HG03025 (cell line): ENCODE measurements around the gene CAST.
"Not testable (repeated sequence)": the region's sequence is repeated elsewhere in the genome, so short reads cannot be mapped to it uniquely, and the experiment has no call there.

Source experiments
- ATAC-seq: cut with Tn5 transposase; IDR thresholded peaks from one replicate; pipeline ENCODE4 v1.9.1; 2021; ENCODE audit warnings: mild to moderate bottlenecking, moderate library complexity; ENCODE audit not compliant: unreplicated experiment, low FRiP score

CAST gene, protein sequence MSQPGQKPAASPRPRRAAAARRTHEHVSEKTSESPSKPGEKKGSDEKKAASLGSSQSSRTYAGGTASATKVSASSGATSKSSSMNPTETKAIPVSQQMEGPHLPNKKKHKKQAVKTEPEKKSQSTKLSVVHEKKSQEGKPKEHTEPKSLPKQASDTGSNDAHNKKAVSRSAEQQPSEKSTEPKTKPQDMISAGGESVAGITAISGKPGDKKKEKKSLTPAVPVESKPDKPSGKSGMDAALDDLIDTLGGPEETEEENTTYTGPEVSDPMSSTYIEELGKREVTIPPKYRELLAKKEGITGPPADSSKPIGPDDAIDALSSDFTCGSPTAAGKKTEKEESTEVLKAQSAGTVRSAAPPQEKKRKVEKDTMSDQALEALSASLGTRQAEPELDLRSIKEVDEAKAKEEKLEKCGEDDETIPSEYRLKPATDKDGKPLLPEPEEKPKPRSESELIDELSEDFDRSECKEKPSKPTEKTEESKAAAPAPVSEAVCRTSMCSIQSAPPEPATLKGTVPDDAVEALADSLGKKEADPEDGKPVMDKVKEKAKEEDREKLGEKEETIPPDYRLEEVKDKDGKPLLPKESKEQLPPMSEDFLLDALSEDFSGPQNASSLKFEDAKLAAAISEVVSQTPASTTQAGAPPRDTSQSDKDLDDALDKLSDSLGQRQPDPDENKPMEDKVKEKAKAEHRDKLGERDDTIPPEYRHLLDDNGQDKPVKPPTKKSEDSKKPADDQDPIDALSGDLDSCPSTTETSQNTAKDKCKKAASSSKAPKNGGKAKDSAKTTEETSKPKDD

GRCh38 chr5:96661855-96662724 is at the start of gene CAST:
Gene CAST (plus strand): TSS chr5:96662376. CDS start chr5:96662423, 47 bp downstream.
- peak; percentile 57 for ATAC-seq

DNA sequence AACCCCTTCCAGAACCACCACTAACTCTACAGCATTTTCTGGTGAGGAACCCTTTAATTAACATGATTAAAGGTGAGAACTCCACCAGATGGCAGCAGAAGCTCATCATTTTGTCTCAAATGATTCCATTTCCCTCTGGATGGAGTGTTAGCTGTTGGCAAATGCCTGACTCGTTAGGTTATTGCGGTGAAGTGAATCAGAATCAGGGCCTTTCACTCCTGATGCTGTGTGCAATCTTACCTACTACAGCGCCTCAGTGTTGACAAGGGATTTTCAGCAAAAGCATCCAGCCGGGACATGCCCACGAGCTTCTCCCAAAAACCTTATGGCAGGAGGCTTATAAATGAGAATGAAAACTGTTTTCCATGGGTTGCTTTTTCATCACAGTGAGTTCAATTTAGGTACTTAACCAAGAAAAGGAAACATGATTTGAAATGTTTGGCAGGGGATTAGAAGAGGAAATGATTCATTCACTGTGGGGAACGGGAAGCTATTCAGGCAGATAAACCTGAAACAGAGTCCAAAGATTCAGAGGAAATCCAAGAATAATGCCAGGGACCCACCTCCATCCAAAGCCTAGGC is 48.0 kb upstream of the CAST start:
- ATAC-seq, result no peak

DNA sequence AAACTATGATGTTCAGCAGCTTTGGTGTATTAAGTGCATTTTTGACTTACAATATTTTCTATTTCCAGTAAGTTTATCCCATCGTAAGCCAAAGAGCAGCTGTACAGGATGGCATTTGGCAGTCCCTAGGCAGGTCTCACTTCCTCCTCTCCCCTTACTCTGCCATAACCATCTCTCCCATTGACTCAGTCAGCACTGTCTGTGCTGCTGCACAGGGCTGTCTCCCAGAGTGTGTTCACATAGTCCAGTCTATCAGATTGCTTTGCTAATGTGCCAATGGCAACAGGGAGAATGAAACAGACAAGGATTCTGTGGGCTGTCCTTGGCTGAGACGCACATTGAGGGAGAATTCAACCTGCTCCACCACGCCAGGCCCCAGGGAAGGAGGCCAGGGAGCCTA is 47.0 kb upstream of the CAST start:
- no peak for ATAC-seq

DNA sequence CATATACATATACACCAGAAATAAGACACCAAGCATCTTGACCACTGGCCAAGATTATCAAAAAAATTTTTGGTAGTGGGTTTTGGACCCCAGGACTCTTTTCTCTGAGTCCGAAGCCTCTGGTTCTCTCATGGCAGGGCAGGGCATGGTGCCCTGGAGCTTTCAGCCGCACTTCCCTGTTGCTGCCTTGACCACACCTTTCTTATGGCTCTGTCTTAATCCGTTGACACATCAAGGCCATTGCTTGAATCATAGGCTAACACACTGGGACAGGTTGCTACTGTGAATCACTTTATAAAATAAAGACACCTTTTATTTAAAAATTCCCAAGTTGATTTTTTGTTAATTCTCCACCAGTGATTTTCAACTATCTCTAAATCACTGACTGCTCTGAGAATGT is 45.4 kb upstream of the CAST start:
- no peak for ATAC-seq

- ATAC-seq, result not testable (repeated sequence)
Measured at GRCh38 chr5:96618311-96619016, 43.7 kb upstream of the CAST start.

GRCh38 chr5:96619946-96620345 is 42.2 kb upstream of the CAST start:
- ATAC-seq, result no peak

DNA sequence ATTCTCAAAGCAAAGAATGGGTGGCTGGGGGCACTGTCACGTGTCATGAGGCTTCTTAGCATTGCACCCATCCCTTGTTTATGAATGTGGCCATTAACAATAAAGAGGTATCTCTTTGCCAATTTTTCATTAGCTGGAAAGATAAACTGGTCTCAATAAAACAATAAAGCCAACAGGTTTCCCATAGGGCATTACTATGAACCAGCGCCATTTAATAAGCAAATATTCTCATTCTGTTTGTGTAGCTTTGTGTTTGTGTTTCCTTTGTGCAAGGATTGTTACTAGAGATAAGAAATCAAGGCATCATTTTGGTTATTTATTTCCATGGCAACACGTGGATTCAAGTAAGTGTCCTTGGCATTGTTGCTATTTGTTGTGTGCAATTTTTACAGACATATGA is 37.6 kb upstream of the CAST start:
- no peak for ATAC-seq

DNA sequence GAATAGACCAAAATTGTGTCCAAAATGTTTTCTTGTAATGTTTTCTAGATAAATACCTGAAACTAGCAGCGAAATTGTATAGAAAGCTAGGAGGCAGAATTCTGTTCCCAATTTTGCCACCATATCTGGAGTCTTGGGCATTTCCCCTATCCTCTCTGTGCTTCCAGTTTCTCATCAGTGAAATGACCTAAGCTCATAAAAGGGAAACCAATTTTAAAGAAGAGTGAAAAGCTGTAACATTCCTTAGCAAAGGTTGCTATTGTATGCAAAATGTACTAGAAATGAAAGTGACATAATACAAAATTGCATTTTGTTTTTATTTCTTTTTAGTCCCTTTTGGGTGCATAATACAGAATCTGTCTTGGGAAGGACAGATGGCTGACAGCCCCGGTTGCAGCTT is 36.8 kb upstream of the CAST start:
- ATAC-seq, result no peak

DNA sequence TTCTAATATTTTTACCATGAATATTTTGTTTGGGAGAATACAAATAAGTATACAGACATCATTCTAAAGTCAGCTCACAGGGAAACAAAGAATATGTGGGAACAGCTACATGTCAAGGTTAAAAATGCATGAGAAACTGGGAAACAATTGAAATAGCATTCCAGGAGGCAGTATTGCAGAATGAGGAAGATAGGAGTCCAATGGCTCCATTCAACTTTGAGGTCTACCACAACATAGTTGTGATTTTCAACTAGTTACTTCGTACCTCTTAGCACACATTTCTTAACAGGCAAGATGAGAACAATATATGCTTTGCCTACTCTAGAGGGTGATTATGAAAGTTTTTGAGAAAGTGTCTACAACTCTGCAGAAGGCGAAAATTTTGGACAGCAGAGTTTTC is 35.2 kb upstream of the CAST start:
- ATAC-seq, result no peak

DNA sequence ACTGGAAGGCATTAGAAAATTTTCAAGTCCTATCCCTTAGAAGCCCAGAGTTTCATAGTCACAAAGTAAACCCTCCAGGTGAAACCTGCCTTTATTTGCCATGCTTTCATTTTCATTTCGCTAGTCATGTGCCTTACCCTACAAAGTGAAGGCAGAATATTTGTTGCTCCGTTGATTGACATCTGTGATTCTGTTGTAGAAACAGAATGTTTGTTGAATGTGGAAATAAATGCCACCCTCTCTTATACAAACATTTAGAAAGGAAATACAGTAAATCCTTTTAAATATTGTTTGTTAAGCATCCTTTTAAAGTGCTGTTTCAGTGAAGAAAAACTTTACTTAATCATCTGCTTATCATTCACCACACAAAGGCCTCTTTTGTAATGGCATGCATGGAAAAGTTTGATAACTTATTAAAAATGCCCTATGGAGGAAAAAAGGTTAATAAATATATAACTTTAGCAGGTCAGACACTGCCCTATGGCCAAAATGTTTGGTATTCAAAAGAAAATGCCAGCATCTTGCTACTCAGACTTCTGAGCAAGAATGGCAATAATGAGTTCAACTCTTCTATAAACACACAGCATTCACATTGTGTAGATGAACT is 34.3 kb upstream of the CAST start:
- no peak for ATAC-seq

- ATAC-seq, result no peak
Measured at GRCh38 chr5:96628406-96628805, 33.8 kb upstream of the CAST start.

GRCh38 chr5:96629774-96630173 is 32.4 kb upstream of the CAST start:
- no peak for ATAC-seq

- no peak for ATAC-seq
Measured at GRCh38 chr5:96633820-96634219, 28.4 kb upstream of the CAST start.

DNA sequence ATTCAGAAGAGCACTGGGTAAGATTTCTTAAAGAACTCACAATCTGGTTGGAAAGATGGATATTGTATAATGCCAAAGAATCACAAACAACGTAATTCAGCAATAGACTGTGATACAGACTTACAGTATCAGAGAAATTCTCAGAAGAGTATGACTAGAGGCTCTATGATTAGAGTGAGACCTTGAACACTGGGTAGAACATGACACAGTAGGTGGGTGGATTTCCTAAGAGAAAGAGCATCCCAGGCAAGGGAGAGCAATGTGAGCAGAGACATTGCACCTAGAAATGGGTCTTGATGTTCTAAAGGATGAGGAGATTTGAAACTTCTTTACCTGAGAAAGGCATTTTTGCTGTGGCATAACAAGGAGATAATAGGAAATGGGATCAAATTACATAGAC is 27.3 kb upstream of the CAST start:
- no peak for ATAC-seq

DNA sequence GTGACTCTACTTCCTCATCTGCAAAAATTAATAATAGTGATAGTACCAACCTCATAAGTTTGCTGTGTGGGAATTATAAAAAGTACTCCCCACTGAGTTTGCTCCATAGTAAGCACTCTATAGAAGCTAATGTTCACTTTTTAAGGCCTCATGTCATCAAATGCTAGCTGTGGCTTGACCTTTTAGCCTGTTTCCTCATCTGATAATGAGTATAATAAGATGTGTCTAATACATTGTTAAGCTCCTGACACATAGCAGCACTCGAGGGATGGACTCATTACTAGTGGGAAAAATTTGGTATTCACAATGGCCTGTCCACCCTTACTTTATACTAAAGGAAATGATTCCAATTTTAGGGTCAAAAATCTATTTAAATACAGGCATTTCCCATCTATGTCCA is 26.1 kb upstream of the CAST start:
- no peak for ATAC-seq

- ATAC-seq, result no peak
Measured at GRCh38 chr5:96636594-96636993, 25.6 kb upstream of the CAST start.

GRCh38 chr5:96637196-96637595 is 25.0 kb upstream of the CAST start:
- no peak for ATAC-seq

GRCh38 chr5:96638561-96638960 is 23.6 kb upstream of the CAST start:
- ATAC-seq, result no peak

DNA sequence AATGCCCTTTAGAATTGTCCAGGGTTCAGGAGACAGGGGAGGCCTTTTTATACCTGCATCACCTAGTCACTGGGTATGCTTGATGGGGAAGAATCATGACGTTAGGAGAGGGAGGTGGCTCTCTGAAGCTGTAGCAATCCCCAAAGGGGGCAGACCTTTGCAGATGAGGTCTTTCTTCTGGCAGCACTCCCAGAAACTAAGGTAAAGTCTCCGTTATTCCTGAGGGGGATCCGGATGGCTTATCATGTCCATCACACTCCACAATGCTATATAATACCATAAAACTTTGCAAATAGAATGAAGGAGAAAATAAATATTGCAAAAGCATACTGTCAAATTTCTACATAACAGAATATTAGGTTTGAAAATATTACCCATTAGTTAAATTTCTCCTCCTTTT is 21.5 kb upstream of the CAST start:
- no peak for ATAC-seq
